Dendritic cell treated with granulocyte-macrophage colony-stimulating factor and Interleukin-4, amounts not matched to agents 40 ng/mL and 50 ng/mL, for 4 days (primary cell): ENCODE results near the gene TPM1.

Experiments
- H3K27ac Mint-ChIP-seq: one replicate; pipeline ENCODE4 v1.8.0; 2022; ENCODE audit warnings: mild to moderate bottlenecking, mixed read lengths
- H3K27me3 Mint-ChIP-seq: one replicate; pipeline ENCODE4 v1.8.0; 2022; ENCODE audit warnings: mild to moderate bottlenecking, mixed read lengths
- H3K36me3 Mint-ChIP-seq: one replicate; pipeline ENCODE4 v1.8.0; 2022; ENCODE audit warnings: low read depth, mixed read lengths
- H3K4me1 Mint-ChIP-seq: one replicate; pipeline ENCODE4 v1.8.0; 2022; ENCODE audit warnings: low read depth, mixed read lengths
- H3K4me3 Mint-ChIP-seq: one replicate; pipeline ENCODE4 v1.8.0; 2022; ENCODE audit warnings: mild to moderate bottlenecking, moderate library complexity, mixed read lengths
- H3K9me3 Mint-ChIP-seq: one replicate; pipeline ENCODE4 v1.8.0; 2022; ENCODE audit warnings: mixed read lengths
- intact Hi-C: fragments of 100-400 bp; cut with micrococcal nuclease; formaldehyde crosslinking; loops from one replicate; pipeline ENCODE4 v1.15.0; 2022

Gene TPM1

DNA sequence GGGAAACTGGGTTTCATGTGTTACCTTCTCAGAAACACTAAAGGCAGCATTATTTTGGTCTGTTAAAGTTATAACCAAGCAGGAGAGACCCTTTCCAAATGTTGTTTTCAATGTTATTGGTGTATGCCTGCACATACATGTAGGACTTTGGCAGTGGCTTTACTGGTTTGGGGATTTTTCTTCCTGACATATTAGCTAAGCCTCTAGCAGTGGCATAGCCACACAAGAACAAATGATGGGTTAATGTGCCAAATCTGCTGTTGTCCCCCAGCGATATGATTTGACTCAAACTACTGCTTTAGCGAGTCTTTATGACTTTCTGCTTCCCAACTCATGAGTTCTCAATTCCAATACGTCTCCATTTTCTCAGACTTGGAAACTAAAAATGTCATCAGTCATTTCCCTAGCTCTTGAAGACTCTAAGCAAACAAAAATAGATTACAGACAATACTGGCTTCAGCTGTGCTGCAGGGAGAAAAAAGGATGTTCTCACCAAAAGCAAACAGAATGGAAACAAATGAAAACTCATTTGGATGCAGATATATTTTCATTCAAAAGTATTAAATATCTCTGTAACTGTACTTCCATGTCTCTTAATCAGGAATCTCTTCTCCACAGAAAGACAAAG lies 29.6 kb downstream of the TPM1 start:
- peaks cover 6% of the 10 kb centered on the region for H3K27me3 Mint-ChIP-seq

DNA sequence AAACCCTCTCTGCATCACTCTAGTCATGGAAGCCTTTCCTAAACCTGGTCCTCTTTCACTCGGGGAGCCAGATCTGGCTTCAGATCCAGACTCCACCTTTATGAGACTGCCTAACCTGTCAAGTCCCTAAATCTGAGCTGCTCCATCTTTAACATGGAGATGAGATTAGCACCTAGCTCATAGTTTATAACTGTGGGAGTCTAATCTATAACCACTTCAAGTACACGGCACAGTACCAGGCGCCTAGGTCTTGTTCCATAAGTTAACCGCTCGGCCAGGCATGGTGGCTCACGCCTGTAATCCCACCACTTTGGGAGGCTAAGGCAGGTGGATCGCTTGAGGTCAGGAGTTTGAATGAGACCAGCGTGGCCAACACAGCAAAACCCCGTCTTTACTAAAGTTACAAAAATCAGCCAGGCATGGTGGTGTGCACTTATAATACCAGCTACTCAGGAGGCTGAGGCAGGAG lies 30.3 kb downstream of the TPM1 start:
- intact Hi-C loops = no loop called here
- H3K27ac Mint-ChIP-seq = no peak overlapping the region

More for the DNA sequence above, 29.6 kb downstream of the TPM1 start:
- intact Hi-C loops = no loop called here
- Mint-ChIP-seq H3K27ac (no peak overlapping the region), H3K4me3 (no peak overlapping the region), H3K36me3 (peaks cover 45% of the 10 kb centered on the region), H3K9me3 (no peaks in the 10 kb centered on the region), H3K4me1 (peaks cover 11% of the 10 kb centered on the region)

DNA sequence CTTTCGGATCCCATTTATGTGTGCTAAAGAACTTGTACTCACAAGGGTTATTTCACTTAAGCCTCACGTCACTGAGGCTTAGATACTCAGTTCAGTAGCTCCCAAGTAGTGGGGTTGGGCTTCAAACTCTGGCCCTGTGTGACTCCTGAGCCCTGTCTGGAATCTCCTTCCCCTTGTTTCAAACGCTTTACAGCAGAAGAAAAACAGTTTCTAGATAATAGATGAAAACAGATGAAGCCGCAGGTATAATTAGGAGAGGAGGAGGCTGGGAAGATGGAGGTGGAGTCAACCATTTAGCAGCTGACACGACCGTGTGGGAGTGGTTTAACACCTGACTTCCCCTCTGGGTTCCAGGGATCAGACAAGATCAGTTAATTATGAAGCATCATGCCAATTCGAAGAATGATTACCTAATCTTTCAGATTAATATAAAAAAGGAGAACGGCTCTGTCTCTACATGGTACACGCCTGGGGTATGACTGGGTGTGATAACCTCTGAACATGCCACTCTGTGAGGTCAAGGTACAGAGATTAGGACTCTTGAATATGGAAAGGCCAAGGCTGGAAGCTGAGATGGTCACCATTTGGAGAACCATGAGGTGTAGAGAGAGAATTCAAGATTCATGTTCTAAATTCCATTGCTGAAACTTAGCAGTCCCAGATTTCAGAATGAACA lies 31.1 kb downstream of the TPM1 start:
- peaks cover 30% of the 10 kb centered on the region for H3K36me3 Mint-ChIP-seq

More for the DNA sequence above, 30.3 kb downstream of the TPM1 start:
- Mint-ChIP-seq H3K9me3 (no peaks in the 10 kb centered on the region), H3K4me1 (peaks cover 6% of the 10 kb centered on the region), H3K36me3 (peaks cover 38% of the 10 kb centered on the region), H3K4me3 (no peak overlapping the region), H3K27me3 (peaks cover 6% of the 10 kb centered on the region)

DNA sequence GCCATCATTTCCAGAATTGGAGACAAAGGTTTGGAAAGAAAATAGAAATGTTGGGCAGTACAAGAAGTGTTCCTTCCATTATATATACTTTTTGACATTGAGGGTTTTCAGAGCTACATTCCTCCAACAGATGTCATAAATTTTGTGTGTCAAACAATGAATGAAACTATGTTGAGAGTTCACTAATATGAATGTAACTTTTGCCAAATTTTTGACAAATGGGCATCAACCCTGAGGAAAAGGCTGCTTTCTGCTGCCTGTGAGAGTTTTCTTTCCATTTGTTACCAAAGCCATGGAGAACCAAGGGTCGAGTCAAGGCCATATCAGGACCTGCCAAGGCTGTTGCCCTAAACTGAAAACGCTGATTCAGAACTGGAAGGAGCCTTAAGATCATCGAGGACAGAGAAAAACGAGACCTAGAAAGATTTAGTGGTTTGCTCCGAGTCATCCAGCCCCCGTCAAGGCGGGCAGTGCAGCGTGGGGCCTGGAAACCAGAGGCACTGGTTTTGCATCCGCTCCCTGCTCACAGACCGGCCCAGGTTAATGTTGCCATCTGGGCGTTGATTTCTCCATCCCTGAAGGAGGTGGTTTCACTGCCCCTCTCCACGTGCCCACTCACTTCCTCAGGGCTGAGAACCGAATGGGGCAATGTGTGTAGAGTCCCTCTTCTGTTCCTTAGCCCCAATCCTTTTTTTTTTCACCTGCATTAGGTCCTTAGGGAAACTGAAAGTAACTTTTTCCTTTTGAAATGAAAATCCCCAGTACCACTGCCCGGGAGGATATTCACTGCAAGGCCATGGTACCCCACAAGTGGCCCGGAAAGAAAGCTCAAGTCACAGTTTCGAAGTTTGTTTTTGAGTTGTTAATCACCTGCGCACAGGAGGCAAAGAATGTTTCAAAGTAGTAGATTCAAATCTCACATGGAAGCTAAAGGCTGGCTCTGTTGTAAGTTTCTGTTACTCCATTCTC lies 32.8 kb downstream of the TPM1 start:
- intact Hi-C loops = no loop called here
- Mint-ChIP-seq H3K36me3 (peaks cover 16% of the 10 kb centered on the region), H3K9me3 (no peaks in the 10 kb centered on the region), H3K4me1 (peaks cover 6% of the 10 kb centered on the region), H3K27ac (no peak overlapping the region), H3K27me3 (peaks cover 6% of the 10 kb centered on the region), H3K4me3 (no peak overlapping the region)

More for the DNA sequence above, 31.1 kb downstream of the TPM1 start:
- Mint-ChIP-seq H3K27me3 (peaks cover 6% of the 10 kb centered on the region), H3K27ac (no peak overlapping the region), H3K9me3 (no peaks in the 10 kb centered on the region), H3K4me3 (no peak overlapping the region), H3K4me1 (peaks cover 6% of the 10 kb centered on the region)
- intact Hi-C loops = no loop called here

DNA sequence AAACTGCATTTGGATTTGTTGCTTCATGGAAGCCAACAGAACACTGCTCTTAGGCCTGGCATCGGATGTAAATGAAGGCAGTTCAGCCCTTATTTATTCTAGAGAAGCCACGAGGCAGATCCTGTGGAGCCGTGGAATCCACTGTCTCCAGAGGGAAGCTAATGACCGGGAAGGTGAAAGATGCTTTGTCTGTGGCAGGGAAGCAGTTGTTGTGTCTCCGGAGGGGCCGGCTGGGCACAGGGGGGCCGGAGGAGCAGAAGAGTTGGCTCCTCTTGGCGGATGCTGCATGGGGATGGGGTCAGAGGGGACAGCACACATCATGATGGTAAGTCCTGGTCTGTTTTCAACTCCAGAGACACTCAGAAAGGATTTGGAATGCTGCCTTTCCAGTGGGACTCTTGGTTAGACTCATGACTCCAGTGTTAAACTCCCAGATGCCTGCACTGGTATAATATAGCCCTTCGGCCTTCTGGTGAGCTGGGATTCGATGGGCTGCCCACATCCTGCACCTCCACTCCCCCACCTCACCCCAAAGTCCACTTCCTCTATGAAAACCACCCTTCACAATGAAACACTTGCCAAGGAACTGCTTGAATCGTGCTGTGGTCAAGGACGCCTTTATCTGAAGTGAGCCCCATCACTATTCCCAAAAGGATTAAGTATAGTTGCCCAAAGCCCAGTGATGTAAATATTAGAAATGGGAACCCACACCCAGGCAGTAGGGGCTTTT lies 33.6 kb downstream of the TPM1 start:
- H3K4me3 Mint-ChIP-seq = no peak overlapping the region
- intact Hi-C loops = no loop called here
- peaks cover 6% of the 10 kb centered on the region for H3K4me1 Mint-ChIP-seq
- H3K36me3 Mint-ChIP-seq = peaks cover 7% of the 10 kb centered on the region
- no peaks in the 10 kb centered on the region for H3K9me3 Mint-ChIP-seq
- H3K27me3 Mint-ChIP-seq = peaks cover 6% of the 10 kb centered on the region
- no peak overlapping the region for H3K27ac Mint-ChIP-seq

DNA sequence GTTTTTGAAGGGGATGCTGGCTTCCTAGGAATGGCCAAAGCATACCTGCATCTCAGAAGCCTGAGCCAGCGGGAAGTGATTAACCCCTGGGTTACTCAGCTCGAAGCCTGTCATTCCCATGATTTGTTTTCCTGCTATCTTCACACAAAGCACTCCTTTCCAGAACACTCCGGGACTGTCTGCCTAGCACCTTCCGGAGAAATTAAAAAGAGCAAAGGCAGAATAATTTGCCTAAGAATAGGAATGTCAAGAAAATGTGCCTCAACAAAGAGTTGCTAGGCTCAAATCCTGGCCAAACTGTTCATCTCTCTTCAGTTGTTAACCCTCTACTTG lies 34.1 kb downstream of the TPM1 start:
- H3K4me1 Mint-ChIP-seq = peaks cover 6% of the 10 kb centered on the region
- H3K4me3 Mint-ChIP-seq = no peak overlapping the region
- intact Hi-C loops = no loop called here
- no peaks in the 10 kb centered on the region for H3K9me3 Mint-ChIP-seq
- H3K36me3 Mint-ChIP-seq = peaks cover 2% of the 10 kb centered on the region
- peaks cover 6% of the 10 kb centered on the region for H3K27me3 Mint-ChIP-seq
- H3K27ac Mint-ChIP-seq = no peak overlapping the region

DNA sequence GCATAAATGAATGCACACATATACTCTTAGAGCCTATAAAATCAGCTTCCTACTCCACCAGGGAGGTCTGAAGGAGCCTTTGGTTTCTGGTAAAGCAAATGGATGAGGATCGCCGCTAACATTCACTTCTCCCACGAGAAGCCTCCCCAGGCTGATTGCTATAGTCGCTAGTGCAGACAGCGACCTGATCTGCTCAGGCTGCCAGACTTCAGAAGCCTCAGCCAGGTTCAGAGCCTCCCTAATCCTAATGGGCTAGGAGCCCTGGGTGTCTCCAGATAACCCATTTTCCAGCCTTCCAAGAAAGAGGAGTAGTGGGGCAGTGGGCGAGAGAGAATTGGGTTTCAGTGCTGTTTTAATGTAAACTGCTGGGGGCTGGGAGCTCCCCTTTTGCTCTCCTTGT lies 35.4 kb downstream of the TPM1 start:
- Mint-ChIP-seq H3K9me3 (no peaks in the 10 kb centered on the region), H3K27me3 (peaks cover 5% of the 10 kb centered on the region), H3K27ac (no peak overlapping the region), H3K36me3 (no peaks in the 10 kb centered on the region), H3K4me1 (peaks cover 6% of the 10 kb centered on the region), H3K4me3 (no peak overlapping the region)
- intact Hi-C loops = no loop called here

DNA sequence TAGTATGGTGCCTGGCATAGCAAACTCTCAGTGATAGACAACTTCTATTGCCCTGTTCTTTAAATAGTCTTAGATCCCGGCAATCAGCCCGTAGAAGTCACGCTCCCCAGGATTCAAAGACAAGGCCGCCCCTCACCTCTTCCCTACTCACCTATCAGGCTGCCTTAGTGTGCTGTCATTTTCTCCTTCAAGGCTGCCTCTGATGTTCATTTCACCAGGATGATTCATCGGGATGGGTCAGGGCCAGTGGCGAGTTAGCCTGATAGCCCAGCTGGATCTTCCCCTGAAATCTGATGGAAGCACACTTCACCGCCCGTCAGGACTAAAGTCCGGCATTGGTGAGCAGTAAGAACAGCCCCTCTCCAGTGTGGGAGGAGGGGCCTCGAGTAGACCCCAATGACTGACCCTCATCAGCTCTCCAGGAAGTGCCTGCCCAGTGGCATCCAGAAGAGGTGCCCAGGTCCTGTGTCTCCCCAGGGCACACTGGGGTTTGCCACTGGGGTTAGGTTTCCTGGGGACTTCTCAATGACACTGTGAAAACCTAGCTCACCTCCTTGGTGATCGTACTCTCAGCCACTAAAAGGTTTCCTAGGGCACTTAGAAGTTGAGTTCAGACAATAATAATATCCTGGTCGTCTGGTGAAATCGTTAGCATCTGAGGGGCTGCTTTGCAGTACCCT lies 37.5 kb downstream of the TPM1 start:
- Mint-ChIP-seq H3K4me1 (peaks cover 6% of the 10 kb centered on the region), H3K27ac (no peak overlapping the region), H3K4me3 (no peak overlapping the region), H3K36me3 (no peaks in the 10 kb centered on the region), H3K27me3 (peaks cover 5% of the 10 kb centered on the region), H3K9me3 (no peaks in the 10 kb centered on the region)
- intact Hi-C loops = no loop called here

DNA sequence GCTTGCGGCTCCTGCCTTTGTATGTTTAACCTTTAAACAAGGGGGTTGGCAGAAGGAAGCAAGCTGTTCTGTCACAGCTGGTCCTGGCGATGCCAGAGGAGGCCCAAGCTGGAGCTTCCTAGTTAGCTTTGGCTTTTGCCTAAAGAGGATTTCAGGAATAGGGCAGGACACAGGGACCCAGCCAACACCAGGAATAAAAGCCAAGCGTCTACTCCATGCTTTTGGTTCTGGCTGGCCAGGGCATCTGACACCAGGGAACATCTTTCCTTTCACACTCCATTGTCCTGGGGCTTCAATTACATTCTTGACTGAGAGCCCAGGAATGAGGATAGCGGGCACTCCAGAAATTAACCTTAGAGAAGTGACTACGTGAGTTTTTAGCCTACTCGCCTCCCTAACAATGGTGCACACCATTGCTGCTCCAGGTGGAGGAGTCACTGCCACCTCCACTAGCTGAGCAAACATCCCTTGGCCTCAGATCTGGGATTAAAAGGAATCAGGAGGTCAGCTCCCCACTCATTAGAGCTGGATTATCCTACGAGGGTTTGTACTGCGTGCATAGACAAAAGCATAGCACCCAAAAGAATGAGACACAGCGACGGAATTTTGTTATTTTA lies 38.2 kb downstream of the TPM1 start:
- Mint-ChIP-seq H3K4me3 (no peak overlapping the region), H3K27ac (no peak overlapping the region), H3K27me3 (peaks cover 5% of the 10 kb centered on the region), H3K36me3 (no peaks in the 10 kb centered on the region), H3K9me3 (no peaks in the 10 kb centered on the region), H3K4me1 (no peaks in the 10 kb centered on the region)
- intact Hi-C loops = no loop called here

DNA sequence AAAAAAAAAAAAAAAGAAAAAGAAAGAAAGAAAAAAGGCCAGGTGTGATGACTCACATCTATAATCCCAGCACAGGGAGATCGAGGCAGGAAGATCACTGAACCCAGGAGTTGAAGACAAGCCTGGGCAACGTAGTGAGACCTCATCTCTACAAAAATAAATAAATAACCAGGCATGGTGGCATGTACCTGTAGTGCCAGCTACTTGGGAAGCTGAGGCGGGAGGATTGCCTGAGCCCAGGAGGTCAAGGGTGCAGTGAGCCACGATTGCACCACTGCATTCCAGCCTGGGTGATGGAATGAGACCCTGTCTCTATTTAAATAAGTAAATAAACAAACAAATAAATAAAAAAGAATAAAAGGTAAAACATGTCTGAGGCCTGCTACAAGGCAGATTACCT lies 39.8 kb downstream of the TPM1 start:
- no peaks in the 10 kb centered on the region for H3K9me3 Mint-ChIP-seq
- H3K27ac Mint-ChIP-seq = no peak overlapping the region
- no peaks in the 10 kb centered on the region for H3K4me1 Mint-ChIP-seq
- no peaks in the 10 kb centered on the region for H3K27me3 Mint-ChIP-seq
- intact Hi-C loops = no loop called here
- H3K4me3 Mint-ChIP-seq = no peak overlapping the region
- no peaks in the 10 kb centered on the region for H3K36me3 Mint-ChIP-seq

DNA sequence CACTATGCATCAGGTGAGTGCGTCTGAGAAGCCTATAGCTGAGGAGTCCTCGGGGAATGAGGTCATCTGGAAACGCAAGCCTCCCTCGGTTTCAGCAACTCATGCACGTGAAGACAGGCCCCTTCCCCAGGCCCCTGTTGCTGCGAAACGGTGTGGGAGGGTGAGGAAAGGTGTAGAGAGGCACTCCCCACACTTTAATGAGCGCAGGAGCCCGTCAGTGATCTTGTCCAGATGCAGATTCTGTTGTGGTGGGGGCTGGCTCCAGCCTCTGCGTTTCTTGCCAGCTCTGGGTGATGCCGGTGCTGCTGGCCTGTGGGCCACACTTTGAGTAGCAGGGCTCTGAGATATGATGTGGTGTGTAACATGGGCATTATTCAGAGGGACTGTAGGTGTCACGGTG lies 40.5 kb downstream of the TPM1 start:
- Mint-ChIP-seq H3K4me3 (no peak overlapping the region), H3K27ac (no peak overlapping the region), H3K27me3 (no peaks in the 10 kb centered on the region), H3K9me3 (no peaks in the 10 kb centered on the region), H3K36me3 (no peaks in the 10 kb centered on the region), H3K4me1 (no peaks in the 10 kb centered on the region)
- intact Hi-C loops = no loop called here

DNA sequence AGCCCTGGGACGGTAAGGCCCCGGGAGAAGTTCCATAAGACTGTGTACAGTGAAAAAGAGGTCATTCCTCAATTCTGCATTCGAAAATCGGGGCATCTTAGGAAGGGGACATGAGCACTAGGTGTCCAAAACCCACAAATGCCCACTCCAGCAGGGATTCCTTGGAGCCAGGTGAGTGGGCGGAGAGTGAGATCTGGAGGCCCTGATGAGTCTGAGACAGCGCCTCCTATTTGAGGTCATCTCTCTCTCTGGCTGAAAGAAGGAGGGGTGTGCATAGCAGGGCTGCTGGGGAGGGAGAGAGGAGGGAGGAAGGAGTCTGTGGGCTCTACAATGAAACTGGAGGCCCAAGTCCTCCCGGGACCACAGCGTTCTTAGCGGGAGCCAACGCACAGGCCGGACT lies 41.0 kb downstream of the TPM1 start:
- no peaks in the 10 kb centered on the region for H3K9me3 Mint-ChIP-seq
- no peaks in the 10 kb centered on the region for H3K36me3 Mint-ChIP-seq
- no peak overlapping the region for H3K4me3 Mint-ChIP-seq
- H3K4me1 Mint-ChIP-seq = no peaks in the 10 kb centered on the region
- H3K27me3 Mint-ChIP-seq = no peaks in the 10 kb centered on the region
- no peak overlapping the region for H3K27ac Mint-ChIP-seq
- intact Hi-C loops = no loop called here

DNA sequence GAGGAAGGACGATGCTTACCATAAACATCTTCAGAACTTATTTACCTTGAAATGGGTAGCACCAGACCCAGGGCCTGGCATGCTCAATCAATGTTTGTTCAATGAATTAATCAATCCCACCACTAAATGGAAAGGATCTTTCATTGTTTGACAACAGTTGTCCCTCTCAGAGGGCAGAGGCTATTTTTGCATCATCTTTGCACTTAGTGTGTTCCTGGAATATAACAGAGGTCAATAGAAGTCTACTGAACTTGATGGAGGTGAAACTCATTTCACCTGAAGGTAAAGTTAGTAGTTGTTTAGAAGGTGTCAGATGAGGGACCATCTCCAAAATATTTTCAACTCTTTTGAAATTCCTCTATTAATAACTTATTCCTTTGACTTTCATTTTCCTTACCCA lies 42.3 kb downstream of the TPM1 start:
- H3K36me3 Mint-ChIP-seq = no peaks in the 10 kb centered on the region
- no peaks in the 10 kb centered on the region for H3K9me3 Mint-ChIP-seq
- no peak overlapping the region for H3K4me3 Mint-ChIP-seq
- no peaks in the 10 kb centered on the region for H3K4me1 Mint-ChIP-seq
- H3K27me3 Mint-ChIP-seq = no peaks in the 10 kb centered on the region
- intact Hi-C loops = no loop called here
- no peak overlapping the region for H3K27ac Mint-ChIP-seq
